ENCODE data around the gene RASA3. TPM values are rescaled to one million over a fixed set of nuclear protein-coding genes. Genes with fewer than 3 reads are reported as not detected.

The RASA3 gene
- total and polyA plus RNA-seq, 2 of the 4 experiments (the other 2 are of a cell fraction), result 21.0 to 31.4 TPM

DNA sequence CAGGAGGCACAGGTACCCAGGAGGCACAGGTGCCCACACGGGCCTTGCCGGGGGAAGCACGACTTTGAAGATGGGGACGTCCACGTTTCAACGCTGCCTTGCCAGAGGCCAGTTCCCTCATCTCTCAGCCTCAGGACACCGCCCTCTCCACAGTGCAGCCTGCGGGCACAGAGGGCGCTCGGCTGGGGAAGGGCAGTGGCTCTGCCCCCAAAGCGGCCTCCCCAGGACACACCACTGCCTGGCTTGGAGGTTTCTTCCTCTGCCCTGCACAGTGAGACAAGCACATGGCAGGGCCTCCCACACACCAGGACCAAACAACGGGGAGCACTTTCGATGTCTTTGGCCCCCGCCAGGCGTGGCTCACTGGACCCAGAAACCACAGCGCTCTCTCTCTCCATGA lies 73.0 kb downstream of the RASA3 start:
- Histone ChIP-seq H4K5ac (ENCODE audit: low read depth, low read length) (no peak overlapping the region), H3K9me1 (ENCODE audit: insufficient read depth, low read length) (peaks cover 34% of the 10 kb centered on the region), H3K56ac (ENCODE audit: extremely low read depth, insufficient read depth, low read length) (no peak overlapping the region), H3K4me2 (ENCODE audit: low read depth, low read length) (no peak overlapping the region), H2BK5ac (ENCODE audit: low read depth, low read length, poor library complexity, severe bottlenecking) (no peak overlapping the region), H4K20me1 (ENCODE audit: insufficient read depth, low read length) (peaks cover 59% of the 10 kb centered on the region), H3K4me3 (ENCODE audit: insufficient read depth, low read depth, low read length) (no peak overlapping the region), H3K23ac (ENCODE audit: low read depth, low read length) (no peak overlapping the region), H2AK9ac (replicated peaks; ENCODE audit: low read depth, low read length, poor library complexity) (no peak overlapping the region), H2AFZ (replicated peaks; ENCODE audit: low read length, poor library complexity) (no peak overlapping the region), H4K91ac (ENCODE audit: insufficient read depth, low read depth, low read length) (no peak overlapping the region), H2BK15ac (ENCODE audit: low read depth, low read length) (no peak overlapping the region), H3K9me3 (ENCODE audit: control insufficient read depth, insufficient read depth, low read length) (no peaks in the 10 kb centered on the region), H3K79me1 (ENCODE audit: low read depth in 1 of 2, low read length in 2 of 2) (peaks cover 14 to 87% of the 10 kb centered on the region in 2 experiments; a peak in 3 of 4 replicates), H3K4me1 (ENCODE audit: control insufficient read depth, insufficient read depth, low read length) (peaks cover 18% of the 10 kb centered on the region), H2AK5ac (ENCODE audit: low read depth, low read length) (no peak overlapping the region), H2BK120ac (ENCODE audit: low read depth, low read length) (no peak overlapping the region), H4K8ac (ENCODE audit: low read depth in 2 of 2, low read length in 2 of 2) (no peak overlapping the region), H3K14ac (replicated peaks; ENCODE audit: low read depth, low read length) (no peak overlapping the region), H3K4ac (ENCODE audit: low read depth, low read length) (no peak overlapping the region), H3K18ac (ENCODE audit: low read depth, low read length) (no peak overlapping the region), H3K36me3 (ENCODE audit: control insufficient read depth, insufficient read depth, low read length) (peaks cover 31% of the 10 kb centered on the region), H2BK20ac (ENCODE audit: low read depth, low read length) (no peak overlapping the region), H3K27ac (ENCODE audit: insufficient read depth, low read length) (no peak overlapping the region), H3K9ac (ENCODE audit: low read depth, low read length) (no peak overlapping the region), H3K27me3 (ENCODE audit: control insufficient read depth, insufficient read depth, low read length) (no peaks in the 10 kb centered on the region)
- in situ Hi-C loops (cut with MboI; ENCODE audit: low sequenced_read_pairs) (no loop called here), dilution Hi-C loops (cut with HindIII; ENCODE audit: low sequenced_read_pairs, unreplicated experiment) (no loop called here), intact Hi-C loops (cut with micrococcal nuclease) (no loop called here)
- ATAC-seq (ENCODE audit: low read depth), result no peak
- no TSS peak for BruUV-seq (replicated peaks)
- ChIA-PET POLR2A (ENCODE audit: unreplicated experiment) (no interaction called here), CTCF (no interaction called here)
- DNase-seq, result no peak
- no peak for TF ChIP-seq MAFK (IDR thresholded peaks at IDR 0.05; ENCODE audit: low read depth, low read length)
- no peak for TF ChIP-seq RCOR1 (IDR thresholded peaks at IDR 0.05; ENCODE audit: insufficient replicate concordance, low read length)
- no peak for TF ChIP-seq RAD21 (IDR thresholded peaks at IDR 0.05; ENCODE audit: low read length)
- no peak for TF ChIP-seq RFX5 (IDR thresholded peaks at IDR 0.05; ENCODE audit: low read depth, low read length)
- no peak for TF ChIP-seq SMC3 (IDR thresholded peaks at IDR 0.05; ENCODE audit: low read depth, low read length)
- TF ChIP-seq NFE2L2 (IDR thresholded peaks at IDR 0.05; ENCODE audit: low read depth, low read length), result no peak
- no peak for TF ChIP-seq CHD1 (IDR thresholded peaks at IDR 0.05; ENCODE audit: low read depth, low read length)
- no peak for TF ChIP-seq BHLHE40 (IDR thresholded peaks at IDR 0.05; ENCODE audit: low read depth, low read length)
- TF ChIP-seq MXI1 (IDR thresholded peaks at IDR 0.05; ENCODE audit: borderline replicate concordance, low read depth, low read length), result no peak
- TF ChIP-seq FOS (IDR thresholded peaks at IDR 0.05; ENCODE audit: low read depth, low read length), result no peak
- no peak for TF ChIP-seq CEBPB (IDR thresholded peaks at IDR 0.05; ENCODE audit: low read depth, low read length)
- no peak for TF ChIP-seq MAZ (IDR thresholded peaks at IDR 0.05; ENCODE audit: borderline replicate concordance, low read depth, low read length)
- no peak for TF ChIP-seq ELK1 (IDR thresholded peaks at IDR 0.05; ENCODE audit: borderline replicate concordance, low read depth, low read length)
- TF ChIP-seq POLR2A (IDR thresholded peaks at IDR 0.05; ENCODE audit: low read depth, low read length), result no peak
- TF ChIP-seq, protein P1, sequence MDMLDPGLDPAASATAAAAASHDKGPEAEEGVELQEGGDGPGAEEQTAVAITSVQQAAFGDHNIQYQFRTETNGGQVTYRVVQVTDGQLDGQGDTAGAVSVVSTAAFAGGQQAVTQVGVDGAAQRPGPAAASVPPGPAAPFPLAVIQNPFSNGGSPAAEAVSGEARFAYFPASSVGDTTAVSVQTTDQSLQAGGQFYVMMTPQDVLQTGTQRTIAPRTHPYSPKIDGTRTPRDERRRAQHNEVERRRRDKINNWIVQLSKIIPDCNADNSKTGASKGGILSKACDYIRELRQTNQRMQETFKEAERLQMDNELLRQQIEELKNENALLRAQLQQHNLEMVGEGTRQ (IDR thresholded peaks at IDR 0.05; ENCODE audit: low read depth, low read length), result no peak
- TF ChIP-seq, protein P2, sequence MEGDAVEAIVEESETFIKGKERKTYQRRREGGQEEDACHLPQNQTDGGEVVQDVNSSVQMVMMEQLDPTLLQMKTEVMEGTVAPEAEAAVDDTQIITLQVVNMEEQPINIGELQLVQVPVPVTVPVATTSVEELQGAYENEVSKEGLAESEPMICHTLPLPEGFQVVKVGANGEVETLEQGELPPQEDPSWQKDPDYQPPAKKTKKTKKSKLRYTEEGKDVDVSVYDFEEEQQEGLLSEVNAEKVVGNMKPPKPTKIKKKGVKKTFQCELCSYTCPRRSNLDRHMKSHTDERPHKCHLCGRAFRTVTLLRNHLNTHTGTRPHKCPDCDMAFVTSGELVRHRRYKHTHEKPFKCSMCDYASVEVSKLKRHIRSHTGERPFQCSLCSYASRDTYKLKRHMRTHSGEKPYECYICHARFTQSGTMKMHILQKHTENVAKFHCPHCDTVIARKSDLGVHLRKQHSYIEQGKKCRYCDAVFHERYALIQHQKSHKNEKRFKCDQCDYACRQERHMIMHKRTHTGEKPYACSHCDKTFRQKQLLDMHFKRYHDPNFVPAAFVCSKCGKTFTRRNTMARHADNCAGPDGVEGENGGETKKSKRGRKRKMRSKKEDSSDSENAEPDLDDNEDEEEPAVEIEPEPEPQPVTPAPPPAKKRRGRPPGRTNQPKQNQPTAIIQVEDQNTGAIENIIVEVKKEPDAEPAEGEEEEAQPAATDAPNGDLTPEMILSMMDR (conservative IDR thresholded peaks at IDR 0.05; ENCODE audit: low read depth, low read length), result no peak
- 95% methylated on average over 7 of the region's 16 CpGs; no CpG with 5 or more reads in 1 of the 2 experiments for WGBS, 2 experiments (ENCODE audit: extremely low coverage in 2 of 2, insufficient read length in 1 of 2)

All from IMR-90 (cell line).